GM23248 (cell line): ENCODE measurements around the gene MVB12B. TPM values are rescaled to one million over a fixed set of nuclear protein-coding genes. Genes with fewer than 3 reads are reported as not detected.

ENCODE experiments used
- DNase-seq: peaks from one replicate; pipeline ENCODE4 v3.0.0-alpha.2; 2015
- H2AFZ ChIP-seq: fragments of 200-600 bp; sonication (generic); 2 replicates; pipeline ENCODE4 v1.6.1; 2016; ENCODE audit warnings: antibody characterized with exemption
- H3F3A ChIP-seq: fragments of 200-600 bp; sonication (generic); 2 replicates; pipeline ENCODE4 v1.6.1; 2016; ENCODE audit warnings: mild to moderate bottlenecking, antibody characterized with exemption, mixed run types; ENCODE audit not compliant: insufficient read depth
- H3K27ac ChIP-seq: fragments of 200-600 bp; sonication (generic); 2 replicates; pipeline ENCODE4 v1.5.1; 2016; ENCODE audit warnings: mild to moderate bottlenecking
- H3K27me3 ChIP-seq: fragments of 200-600 bp; sonication (generic); replicated peaks from 2 replicates; pipeline ENCODE4 v1.6.1; 2016; ENCODE audit warnings: mild to moderate bottlenecking; ENCODE audit not compliant: insufficient read depth
- H3K36me3 ChIP-seq: fragments of 200-600 bp; sonication (generic); 2 replicates; pipeline ENCODE4 v1.6.1; 2016; ENCODE audit warnings: low read depth, mild to moderate bottlenecking
- H3K4me1 ChIP-seq: fragments of 200-600 bp; sonication (generic); 2 replicates; pipeline ENCODE4 v1.6.1; 2016; ENCODE audit warnings: mild to moderate bottlenecking; ENCODE audit not compliant: insufficient read depth
- H3K4me2 ChIP-seq: fragments of 200-600 bp; sonication (generic); one replicate; pipeline ENCODE4 v1.6.1; 2016; ENCODE audit warnings: mild to moderate bottlenecking; ENCODE audit not compliant: unreplicated experiment
- H3K4me3 ChIP-seq: fragments of 200-600 bp; sonication (generic); 2 replicates; pipeline ENCODE4 v1.5.1; 2016; ENCODE audit warnings: mild to moderate bottlenecking
- H3K79me2 ChIP-seq: fragments of 200-600 bp; sonication (generic); 2 replicates; pipeline ENCODE4 v1.6.1; 2016; ENCODE audit warnings: mild to moderate bottlenecking; ENCODE audit not compliant: insufficient read depth
- H3K9ac ChIP-seq: fragments of 200-600 bp; sonication (generic); 2 replicates; pipeline ENCODE4 v1.6.1; 2016; ENCODE audit warnings: mild to moderate bottlenecking
- H3K9me2 ChIP-seq: fragments of 200-600 bp; sonication (generic); 2 replicates; pipeline ENCODE4 v1.6.1; 2016; ENCODE audit warnings: mixed run types, mild to moderate bottlenecking, moderate library complexity; ENCODE audit not compliant: insufficient read depth
- H3K9me3 ChIP-seq: fragments of 200-600 bp; sonication (generic); one replicate; pipeline ENCODE4 v1.6.1; 2017; ENCODE audit warnings: low read depth
- H4K20me1 ChIP-seq: fragments of 200-600 bp; sonication (generic); 2 replicates; pipeline ENCODE4 v1.6.0; 2016; ENCODE audit not compliant: insufficient read depth
- EZH2 ChIP-seq: fragments of 200-600 bp; sonication (generic); IDR thresholded peaks from 2 replicates; pipeline ENCODE4 v1.6.1; 2018; ENCODE audit warnings: antibody characterized with exemption, mild to moderate bottlenecking; ENCODE audit not compliant: insufficient read depth, poor library complexity, severe bottlenecking
- EZH2phosphoT487 ChIP-seq: fragments of 200-600 bp; sonication (generic); IDR thresholded peaks from 2 replicates; pipeline ENCODE4 v1.6.1; 2018; ENCODE audit warnings: antibody characterized with exemption, moderate library complexity, mild to moderate bottlenecking, low read depth; ENCODE audit not compliant: insufficient read depth
- WGBS, 2 experiments: methylation state at CpG; one replicate each; pipeline ENCODE4 v1.1.6; 2015 to 2017; ENCODE audit warnings: low lambda C conversion rate in 2 of 2, low coverage in 1 of 2; ENCODE audit errors: missing lambda C conversion rate in 2 of 2; 5-methylcytosine and 5-hydroxymethylcytosine counted together
- in situ Hi-C: fragments of 300-500 bp; cut with MboI; formaldehyde crosslinking; loops from 2 replicates; pipeline ENCODE4 v1.15.0; 2020
- polyA plus RNA-seq: library from polyadenylated mRNA; unstranded; fragments of >200 nt; fragmentation: Nextera tagmentation; extraction: Ambion mirVana; gene quantifications from 2 replicates; pipeline ENCODE4 v1.2.1, GENCODE V29; 2016
- total RNA-seq: library from RNA; depleted of rRNA; stranded (reverse); fragments of >200 nt; shearing (Covaris generic); gene quantifications from 2 replicates; pipeline ENCODE4 v1.2.3, GENCODE V29; 2014

Gene MVB12B
- total and polyA plus RNA-seq, 2 experiments from 2014 or later, result 2.4 to 5.5 TPM

- no peak for DNase-seq
- 96 to 100% methylated on average over 5 of the region's 5 CpGs for WGBS, 2 experiments
- Histone ChIP-seq H3K9me2 (no peaks in the 10 kb centered on the region), H2AFZ (no peak overlapping the region), H3K27me3 (no peaks in the 10 kb centered on the region), H3K4me2 (no peak overlapping the region), H3K27ac (no peak overlapping the region), H3K4me3 (no peak overlapping the region), H3K9me3 (no peaks in the 10 kb centered on the region), H3K36me3 (no peaks in the 10 kb centered on the region), H3K9ac (no peak overlapping the region), H3K4me1 (no peaks in the 10 kb centered on the region), H4K20me1 (no peaks in the 10 kb centered on the region), H3F3A (no peaks in the 10 kb centered on the region), H3K79me2 (no peaks in the 10 kb centered on the region)
- TF ChIP-seq EZH2phosphoT487 (no peak), EZH2 (no peak)
- in situ Hi-C loops, result no loop called here
Measured at GRCh38 chr9:126347093-126347492, 20.5 kb downstream of the MVB12B start.

DNA sequence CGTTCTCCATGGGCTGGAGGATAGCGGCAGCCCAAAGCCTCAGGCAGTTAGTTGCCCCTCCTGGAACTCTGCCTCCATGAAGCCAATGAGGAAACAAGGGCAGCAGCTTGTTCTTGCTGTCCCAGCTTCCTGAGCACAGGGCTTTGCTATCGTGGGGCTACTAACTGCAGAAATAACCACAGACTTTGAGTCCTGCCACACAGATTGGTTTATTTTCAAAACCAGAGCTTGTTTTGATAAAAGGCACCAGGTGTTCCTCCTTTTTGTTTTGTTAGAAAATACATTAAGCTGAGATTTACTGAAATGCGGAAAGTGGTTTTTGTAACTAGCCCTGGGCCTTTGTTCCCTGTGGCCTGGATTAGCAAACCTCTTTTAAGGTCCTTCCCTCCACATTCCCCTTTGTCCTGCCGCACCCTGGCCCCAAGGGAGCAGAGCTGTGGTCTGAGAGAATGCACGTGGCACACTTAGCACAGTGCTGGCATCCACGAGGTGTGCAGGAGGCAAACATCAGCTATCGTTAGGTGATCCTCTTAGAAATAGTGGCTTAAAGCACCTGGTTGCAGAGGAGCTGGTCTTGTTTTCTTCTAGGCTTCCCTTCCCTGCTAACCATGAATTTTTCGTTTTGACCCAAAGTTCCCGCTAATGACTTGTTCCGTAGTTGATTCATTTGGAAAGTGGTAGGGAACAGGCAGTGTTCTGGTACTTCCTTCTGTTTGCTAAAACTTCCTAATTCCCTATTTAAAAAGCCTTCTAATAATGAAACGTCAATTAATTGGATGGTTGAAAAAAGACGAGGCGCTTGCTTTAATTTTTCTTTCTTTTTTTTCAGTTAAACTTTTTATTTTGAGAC is 21.5 kb downstream of the MVB12B start:
- no peak overlapping the region for H3K4me3 ChIP-seq
- H3K27ac ChIP-seq, result no peak overlapping the region
- H3K9ac ChIP-seq, result no peak overlapping the region
- H3F3A ChIP-seq, result no peaks in the 10 kb centered on the region
- no peak for DNase-seq
- no peak for TF ChIP-seq EZH2phosphoT487
- TF ChIP-seq EZH2, result no peak
- H3K9me3 ChIP-seq, result no peaks in the 10 kb centered on the region
- H3K4me1 ChIP-seq, result no peaks in the 10 kb centered on the region
- no peaks in the 10 kb centered on the region for H4K20me1 ChIP-seq
- H3K79me2 ChIP-seq, result no peaks in the 10 kb centered on the region
- no peak overlapping the region for H3K4me2 ChIP-seq
- no peaks in the 10 kb centered on the region for H3K36me3 ChIP-seq
- in situ Hi-C loops, result no loop called here
- WGBS, 2 experiments, result 78 to 80% methylated on average over 14 of the region's 14 CpGs
- H2AFZ ChIP-seq, result no peak overlapping the region
- H3K9me2 ChIP-seq, result no peaks in the 10 kb centered on the region
- no peaks in the 10 kb centered on the region for H3K27me3 ChIP-seq

DNA sequence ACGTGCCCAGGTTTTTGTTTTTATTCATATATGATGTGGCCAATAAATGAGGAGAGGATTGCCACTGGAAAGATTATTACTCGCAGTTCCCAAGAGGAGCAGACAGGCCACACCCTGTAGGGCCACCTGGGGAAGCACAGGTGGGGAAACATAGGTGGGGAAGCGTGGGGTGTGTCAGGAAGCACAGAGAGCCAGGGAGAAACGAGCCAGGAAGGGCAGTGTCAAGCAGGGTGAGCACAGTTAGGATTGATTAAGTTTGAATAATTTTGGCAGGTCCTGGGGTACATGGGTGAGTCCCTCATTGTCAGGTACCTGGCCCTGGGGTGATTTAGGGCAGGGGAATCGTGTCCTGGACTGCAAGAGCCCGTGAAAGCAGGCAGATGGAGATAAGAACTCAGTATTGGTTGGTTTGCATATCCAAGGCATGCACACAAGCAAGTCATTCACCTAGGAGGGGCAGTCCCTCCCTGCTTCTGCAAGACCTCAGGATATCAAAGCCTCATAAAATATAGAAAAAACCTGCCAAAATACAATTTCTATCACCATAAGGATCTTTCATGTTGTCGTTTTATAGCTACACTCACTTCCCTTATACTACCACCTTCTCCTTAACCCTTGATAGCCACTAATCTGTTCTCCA is 22.4 kb downstream of the MVB12B start:
- Histone ChIP-seq H3K36me3 (no peaks in the 10 kb centered on the region), H2AFZ (no peak overlapping the region), H3K4me3 (no peak overlapping the region), H3K27ac (no peak overlapping the region), H3K27me3 (no peaks in the 10 kb centered on the region), H3K9me3 (no peaks in the 10 kb centered on the region), H3K4me1 (no peaks in the 10 kb centered on the region), H3F3A (no peaks in the 10 kb centered on the region), H3K9ac (no peak overlapping the region), H3K9me2 (no peaks in the 10 kb centered on the region), H3K79me2 (no peaks in the 10 kb centered on the region), H3K4me2 (no peak overlapping the region), H4K20me1 (no peaks in the 10 kb centered on the region)
- TF ChIP-seq EZH2 (no peak), EZH2phosphoT487 (no peak)
- in situ Hi-C loops, result no loop called here
- DNase-seq, result no peak
- WGBS, 2 experiments, result 76 to 79% methylated on average over 7 of the region's 7 CpGs

DNA sequence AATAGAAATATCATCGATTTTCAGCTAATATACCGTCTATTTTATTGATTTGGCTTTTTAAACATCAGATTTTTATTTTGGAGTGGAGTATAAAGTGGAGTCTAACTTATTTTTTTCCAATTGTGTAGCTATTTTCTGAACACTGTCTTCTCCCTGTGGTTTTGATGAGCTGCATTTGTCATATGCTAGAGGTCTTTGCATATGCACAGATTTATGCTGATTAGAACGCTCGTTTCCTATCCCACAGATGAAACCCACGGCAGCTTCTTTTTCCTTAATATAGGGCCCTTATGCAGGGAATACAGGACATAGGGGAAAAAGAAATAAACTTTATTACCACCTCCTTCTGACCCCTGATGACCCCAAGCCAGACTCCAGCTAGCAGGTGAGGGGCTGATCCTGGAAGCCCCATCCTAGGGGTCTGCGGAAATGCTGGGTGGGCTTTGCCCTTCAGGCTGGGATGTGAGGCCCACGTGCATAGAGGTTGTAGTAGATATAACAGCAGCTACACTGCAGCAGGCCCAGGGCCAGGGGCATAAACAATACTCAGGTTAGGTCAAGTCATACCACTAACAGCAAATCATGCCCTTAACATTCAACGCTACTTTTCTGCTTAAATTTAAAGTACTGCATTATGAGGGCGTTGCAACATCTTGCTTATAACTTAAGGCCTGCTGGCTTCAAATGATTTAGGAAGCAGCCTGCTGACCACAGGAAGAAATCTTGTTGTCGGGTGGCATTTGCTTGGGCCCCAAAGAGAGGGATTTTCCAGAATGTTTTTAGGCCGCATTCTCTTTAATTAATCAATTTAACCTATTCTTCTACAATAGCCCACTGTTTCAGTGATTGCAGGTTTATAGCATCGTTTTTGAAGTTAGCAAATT is 28.5 kb downstream of the MVB12B start:
- 83 to 87% methylated on average over 12 of the region's 12 CpGs for WGBS, 2 experiments
- no peak for TF ChIP-seq EZH2
- TF ChIP-seq EZH2phosphoT487, result no peak

More for the DNA sequence above, 28.5 kb downstream of the MVB12B start:
- H3K79me2 ChIP-seq, result 0 out of 2 replicates have a peak, but pooled peaks cover under 1% of the 10 kb centered on the region
- H3K9ac ChIP-seq, result no peak overlapping the region
- H2AFZ ChIP-seq, result no peak overlapping the region
- H3K9me2 ChIP-seq, result no peaks in the 10 kb centered on the region
- H3F3A ChIP-seq, result no peaks in the 10 kb centered on the region
- no peak overlapping the region for H3K27ac ChIP-seq
- no peaks in the 10 kb centered on the region for H4K20me1 ChIP-seq
- H3K9me3 ChIP-seq, result peaks cover 2% of the 10 kb centered on the region
- no peak overlapping the region for H3K4me2 ChIP-seq
- in situ Hi-C loops, result no loop called here
- no peak for DNase-seq
- no peaks in the 10 kb centered on the region for H3K27me3 ChIP-seq
- H3K4me3 ChIP-seq, result no peak overlapping the region
- peaks cover 1% of the 10 kb centered on the region; the same call in 1 of the 2 replicates for H3K36me3 ChIP-seq
- no peaks in the 10 kb centered on the region for H3K4me1 ChIP-seq
